ENCODE measurements around the gene LRCOL1.

DNA sequence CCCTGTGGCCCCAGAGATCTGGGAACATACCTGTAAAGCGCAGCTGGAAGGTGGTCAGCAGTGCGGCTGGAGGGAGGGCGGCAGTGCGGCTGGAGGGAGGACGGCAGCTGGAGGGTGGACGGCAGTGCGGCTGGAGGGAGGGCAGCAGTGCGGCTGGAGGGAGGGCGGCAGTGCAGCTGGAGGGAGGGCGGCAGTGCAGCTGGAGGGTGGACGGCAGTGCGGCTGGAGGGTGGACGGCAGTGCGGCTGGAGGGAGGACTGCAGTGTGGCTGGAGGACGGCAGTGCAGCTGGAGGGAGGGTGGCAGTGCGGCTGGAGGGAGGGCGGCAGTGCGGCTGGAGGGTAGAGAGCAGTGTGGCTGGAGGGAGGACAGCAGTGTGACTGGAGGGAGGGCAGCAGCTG lies 23.5 kb downstream of the LRCOL1 start:
- TF ChIP-seq CTCF (IDR thresholded peaks at IDR 0.05) (no peak), POLR2A (IDR thresholded peaks at IDR 0.05) (no peak)

Data from adrenal gland (tissue), 5 donors.